ENCODE data around the gene SDK1. TPM values are rescaled to one million over a fixed set of nuclear protein-coding genes. Genes with fewer than 3 reads are reported as not detected.
A peak's percentile ranks its signal among the peaks of the same experiment; 100 is the strongest.

Gene SDK1
- total and polyA plus RNA-seq, 8 donors = 1.6 to 11.2 (median 6.6) TPM

DNA sequence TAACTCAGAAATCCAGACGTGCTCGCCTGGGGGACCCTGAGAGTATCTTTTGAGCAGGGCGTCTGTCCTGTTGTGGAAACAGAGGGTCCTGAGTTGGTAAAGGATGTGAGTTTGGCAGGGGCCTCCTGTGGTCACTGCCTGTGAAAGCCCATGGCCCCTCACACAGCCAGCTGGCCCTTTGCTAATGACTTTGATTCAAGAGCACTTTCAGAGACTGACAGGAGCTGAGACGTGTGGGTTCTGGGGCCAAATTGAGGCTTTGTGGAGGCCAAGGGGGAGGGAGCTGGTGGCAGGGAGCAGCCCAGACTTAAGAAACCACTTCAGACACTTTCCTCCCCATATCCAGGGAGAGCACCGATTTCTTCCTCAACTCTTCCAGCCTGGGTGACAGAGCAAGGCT is 921.6 kb downstream of the SDK1 start:
- Histone ChIP-seq H3K9me3 (no peaks in the 10 kb centered on the region), H3K27me3 (no peaks in the 10 kb centered on the region), H3K36me3 (peaks cover 0 to 15% (median 2%) of the 10 kb centered on the region in 4 donors), H3K27ac (no peak overlapping the region), H3K4me3 (no peak overlapping the region), H3K4me1 (peaks cover 0 to 3% (median 0%) of the 10 kb centered on the region in 4 donors)
- intact Hi-C loops (cut with DNase I; ENCODE audit: low total_unique reads) = no loop called here
- DNase-seq = no peak
- TF ChIP-seq POLR2AphosphoS5 (IDR thresholded peaks at IDR 0.05) = no peak
- 81 to 91% (median 88%) methylated on average over 4 to 5 of the region's 5 CpGs for WGBS, 5 donors

DNA sequence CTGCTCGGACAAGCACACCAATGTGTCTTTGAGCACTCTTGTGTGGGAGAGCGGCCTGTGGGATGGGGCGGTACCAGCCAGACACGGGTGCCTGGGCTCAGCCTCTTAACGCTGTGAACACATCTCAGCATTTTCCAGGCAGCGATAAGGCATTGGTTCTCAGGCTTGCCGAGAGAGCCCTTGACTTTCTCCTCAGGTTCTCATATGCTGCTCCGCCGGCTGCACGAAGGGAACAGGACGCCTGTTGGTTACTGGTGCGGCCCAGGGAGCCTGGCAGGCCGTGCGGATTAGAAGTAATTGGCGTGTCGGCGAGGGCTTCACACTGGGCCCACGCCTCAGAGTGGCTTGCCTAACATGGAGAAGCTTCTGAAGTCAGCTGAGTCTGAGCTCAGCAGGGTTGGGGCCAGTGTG is 924.3 kb downstream of the SDK1 start:
- peaks cover 0 to 15% (median 2%) of the 10 kb centered on the region in 4 donors for H3K36me3 ChIP-seq
- H3K27ac ChIP-seq = no peak overlapping the region
- no peaks in the 10 kb centered on the region for H3K27me3 ChIP-seq
- WGBS, 5 donors = 83 to 96% (median 95%) methylated on average over 5 to 18 of the region's 18 CpGs
- H3K4me1 ChIP-seq = peaks cover 0 to 5% (median 0%) of the 10 kb centered on the region in 4 donors
- no peak overlapping the region for H3K4me3 ChIP-seq
- TF ChIP-seq, protein P1, sequence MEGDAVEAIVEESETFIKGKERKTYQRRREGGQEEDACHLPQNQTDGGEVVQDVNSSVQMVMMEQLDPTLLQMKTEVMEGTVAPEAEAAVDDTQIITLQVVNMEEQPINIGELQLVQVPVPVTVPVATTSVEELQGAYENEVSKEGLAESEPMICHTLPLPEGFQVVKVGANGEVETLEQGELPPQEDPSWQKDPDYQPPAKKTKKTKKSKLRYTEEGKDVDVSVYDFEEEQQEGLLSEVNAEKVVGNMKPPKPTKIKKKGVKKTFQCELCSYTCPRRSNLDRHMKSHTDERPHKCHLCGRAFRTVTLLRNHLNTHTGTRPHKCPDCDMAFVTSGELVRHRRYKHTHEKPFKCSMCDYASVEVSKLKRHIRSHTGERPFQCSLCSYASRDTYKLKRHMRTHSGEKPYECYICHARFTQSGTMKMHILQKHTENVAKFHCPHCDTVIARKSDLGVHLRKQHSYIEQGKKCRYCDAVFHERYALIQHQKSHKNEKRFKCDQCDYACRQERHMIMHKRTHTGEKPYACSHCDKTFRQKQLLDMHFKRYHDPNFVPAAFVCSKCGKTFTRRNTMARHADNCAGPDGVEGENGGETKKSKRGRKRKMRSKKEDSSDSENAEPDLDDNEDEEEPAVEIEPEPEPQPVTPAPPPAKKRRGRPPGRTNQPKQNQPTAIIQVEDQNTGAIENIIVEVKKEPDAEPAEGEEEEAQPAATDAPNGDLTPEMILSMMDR (IDR thresholded peaks at IDR 0.05) = no peak
- no peaks in the 10 kb centered on the region for H3K9me3 ChIP-seq
- no peak for DNase-seq
- intact Hi-C loops (cut with DNase I; ENCODE audit: low total_unique reads) = no loop called here

DNA sequence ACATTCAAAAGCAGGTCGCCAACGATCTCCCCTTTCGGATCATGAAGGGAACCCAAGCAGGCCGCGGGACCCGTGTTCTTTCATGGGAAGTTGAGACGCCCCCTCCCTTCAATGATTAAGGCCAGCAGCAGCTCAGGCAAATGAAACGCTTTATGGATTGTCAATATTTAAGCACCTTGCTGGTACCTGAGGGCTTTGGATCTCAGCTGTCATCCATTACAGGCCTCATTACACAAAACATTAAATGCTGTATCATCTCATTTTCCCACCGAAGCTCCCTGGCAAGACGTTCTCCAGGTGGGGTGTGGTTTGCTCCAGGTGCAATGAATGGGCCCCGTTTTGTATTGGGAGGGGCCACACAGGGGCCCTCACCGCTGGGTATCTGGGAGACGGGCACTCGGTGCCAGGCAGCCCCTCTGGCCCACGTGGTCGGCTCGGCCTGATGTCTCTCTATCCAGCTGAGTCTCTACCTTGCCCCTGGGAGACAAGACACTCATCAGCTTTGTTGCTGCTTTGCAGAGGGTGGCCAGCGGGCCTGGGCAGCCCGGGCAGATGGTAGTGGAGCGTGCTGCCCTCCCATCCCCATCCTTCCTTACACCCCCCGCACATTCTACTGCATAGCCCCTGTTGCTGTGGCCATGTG is 925.0 kb downstream of the SDK1 start:
- no peak overlapping the region for H3K27ac ChIP-seq
- peaks cover 0 to 5% (median 0%) of the 10 kb centered on the region in 4 donors for H3K4me1 ChIP-seq
- 86 to 95% (median 89%) methylated on average over 18 to 21 of the region's 21 CpGs for WGBS, 5 donors
- H3K27me3 ChIP-seq = no peaks in the 10 kb centered on the region
- intact Hi-C loops (cut with DNase I; ENCODE audit: low total_unique reads) = no loop called here
- peaks cover 0 to 12% (median 2%) of the 10 kb centered on the region in 4 donors for H3K36me3 ChIP-seq
- no peak for TF ChIP-seq POLR2AphosphoS5 (IDR thresholded peaks at IDR 0.05)
- no peak for TF ChIP-seq POLR2A (IDR thresholded peaks at IDR 0.05)
- TF ChIP-seq, protein P1 (IDR thresholded peaks at IDR 0.05) = no peak
- TF ChIP-seq EP300 (IDR thresholded peaks at IDR 0.05) = no peak
- DNase-seq = no peak
- H3K9me3 ChIP-seq = no peaks in the 10 kb centered on the region
- H3K4me3 ChIP-seq = no peak overlapping the region

DNA sequence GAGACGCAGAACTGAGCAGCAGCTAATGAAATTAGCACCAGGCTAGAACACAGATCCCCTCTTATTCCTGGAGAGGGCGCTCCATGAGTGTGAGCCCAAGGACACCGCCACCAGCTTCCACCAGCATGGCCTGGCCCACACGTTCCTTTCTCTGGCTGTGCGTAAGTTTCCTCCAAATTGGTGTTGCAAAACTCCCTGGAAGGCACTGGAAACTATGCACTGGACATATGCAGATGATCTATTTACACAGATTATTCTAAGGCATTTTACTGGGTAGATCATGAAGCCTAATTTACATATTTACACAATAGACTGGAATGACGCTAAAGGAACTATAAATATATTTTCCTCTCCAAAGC is 925.5 kb downstream of the SDK1 start:
- DNase-seq = peak in 1 of 2 donors; percentile 27
- Histone ChIP-seq H3K9me3 (no peaks in the 10 kb centered on the region), H3K27me3 (no peaks in the 10 kb centered on the region), H3K27ac (no peak overlapping the region), H3K4me1 (peaks cover 0 to 5% (median 0%) of the 10 kb centered on the region in 4 donors), H3K4me3 (no peak overlapping the region), H3K36me3 (peaks cover 0 to 7% (median 0%) of the 10 kb centered on the region in 4 donors)
- TF ChIP-seq EP300 (IDR thresholded peaks at IDR 0.05) = no peak
- TF ChIP-seq, protein P1 (IDR thresholded peaks at IDR 0.05) = no peak
- no peak for TF ChIP-seq POLR2A (IDR thresholded peaks at IDR 0.05)
- no peak for TF ChIP-seq POLR2AphosphoS5 (IDR thresholded peaks at IDR 0.05)
- 65 to 79% (median 76%) methylated on average over 6 of the region's 6 CpGs for WGBS, 5 donors
- intact Hi-C loops (cut with DNase I; ENCODE audit: low total_unique reads) = no loop called here
